Body of pancreas (tissue), 4 donors: Measurements from ENCODE around the gene BMP7. TPM values are rescaled to one million over a fixed set of nuclear protein-coding genes. Genes with fewer than 3 reads are reported as not detected.

Source experiments
- ATAC-seq: fragments of 150-250 bp; one replicate; pipeline ENCODE4 v1.9.1; 2016
- DNase-seq, 4 donors: peaks; one replicate each; pipeline ENCODE4 v3.0.0-alpha.2; 2019
- H3K27ac ChIP-seq, 4 donors: fragments of 200-600 bp; sonication (generic); 1 replicate in 3 of 4; 2 replicates in 1 of 4; pipeline versions ENCODE4 v1.5.1 to v1.6.1; 2016 to 2019; ENCODE audit warnings: mild to moderate bottlenecking in 1 of 4, mixed read lengths in 1 of 4, moderate library complexity in 1 of 4
- H3K27me3 ChIP-seq, 2 donors: fragments of 200-600 bp; sonication (generic); one replicate each; pipeline ENCODE4 v1.6.0; 2016; ENCODE audit warnings: mild to moderate bottlenecking in 1 of 2
- H3K36me3 ChIP-seq, 2 donors: fragments of 200-600 bp; sonication (generic); replicated peaks in 1 of 2; 2 replicates each; pipeline ENCODE4 v1.5.1; 2016; ENCODE audit warnings: low read depth in 2 of 2; ENCODE audit not compliant: insufficient read depth in 1 of 2
- H3K4me1 ChIP-seq: fragments of 200-600 bp; sonication (generic); one replicate; pipeline ENCODE4 v1.6.0; 2016
- H3K4me3 ChIP-seq, 2 donors: fragments of 200-600 bp; sonication (generic); 1 replicate in 1 of 2; 2 replicates in 1 of 2; pipeline ENCODE4 v1.5.1; 2016 to 2019
- H3K9me3 ChIP-seq, 3 donors: fragments of 200-600 bp; sonication (generic); 1 replicate in 2 of 3; 2 replicates in 1 of 3; pipeline ENCODE4 v1.5.1; 2016
- CTCF ChIP-seq, 7 experiments: fragments of 450-650 bp in 4 of 7; fragments of 200-600 bp in 3 of 7; sonication (generic) in 3 of 7; IDR thresholded peaks; one replicate each; pipeline ENCODE4 v1.5.1; 2016 to 2019; ENCODE audit warnings: antibody characterized with exemption in 7 of 7
- POLR2A ChIP-seq, 3 donors: fragments of 450-650 bp; IDR thresholded peaks; one replicate each; pipeline ENCODE4 v1.6.1; 2016; ENCODE audit warnings: antibody characterized with exemption in 3 of 3, mild to moderate bottlenecking in 2 of 3
- WGBS, 2 donors: methylation state at CpG; one replicate each; pipeline ENCODE4 v1.1.5; 2017; 5-methylcytosine and 5-hydroxymethylcytosine counted together
- intact Hi-C: fragments of 100-400 bp; cut with DNase I; formaldehyde crosslinking; loops from one replicate; pipeline ENCODE4 v1.15.1; 2023
- small RNA-seq: library from RNA; depleted of rRNA; stranded (forward); fragments of <200 nt; gene quantifications from one replicate; pipeline ENCODE3, GENCODE V24; 2016
- total RNA-seq, 2 donors: library from RNA; depleted of rRNA; stranded (reverse); fragments of >200 nt; gene quantifications; one replicate each; pipeline ENCODE4 v1.1.0, GENCODE V29; 2016

BMP7 gene
- total RNA-seq, 2 donors from 2014 or later, result 4.2 TPM; not detected in 1

DNA sequence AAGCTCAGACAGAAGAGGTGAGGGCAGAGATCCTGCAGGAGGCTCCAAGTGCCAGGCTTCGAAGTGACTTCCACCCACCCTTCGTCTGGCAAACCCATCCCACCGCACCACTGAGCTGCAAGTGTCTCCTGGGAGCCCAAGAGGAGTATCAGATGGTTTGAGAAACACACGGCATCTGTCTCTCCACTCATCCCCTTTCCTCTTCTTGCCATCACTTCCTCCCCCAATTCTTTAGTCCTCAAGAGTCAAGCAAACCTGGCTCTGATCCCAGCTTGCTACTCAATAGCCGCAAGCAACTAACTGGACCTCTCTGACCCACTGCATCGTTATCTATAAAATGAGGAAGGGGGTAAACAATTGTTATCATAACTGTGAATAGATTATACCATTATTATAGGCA lies 142.1 kb downstream of the BMP7 start:
- no peaks in the 10 kb centered on the region for H3K4me1 ChIP-seq
- intact Hi-C loops, result no loop called here
- H3K4me3 ChIP-seq, result no peak overlapping the region
- no peak overlapping the region for H3K27ac ChIP-seq
- whole genome bisulfite sequencing, 2 donors, result 64 to 70% methylated on average over 6 of the region's 6 CpGs
- H3K9me3 ChIP-seq, result peaks cover 0 to 5% (median 0%) of the 10 kb centered on the region in 3 donors
- H3K27me3 ChIP-seq, result no peaks in the 10 kb centered on the region
- DNase-seq (no peak), ATAC-seq (no peak)
- TF ChIP-seq CTCF (IDR thresholded peaks at IDR 0.05) (no peak), POLR2A (IDR thresholded peaks at IDR 0.05) (no peak)
- H3K36me3 ChIP-seq, result no peaks in the 10 kb centered on the region

DNA sequence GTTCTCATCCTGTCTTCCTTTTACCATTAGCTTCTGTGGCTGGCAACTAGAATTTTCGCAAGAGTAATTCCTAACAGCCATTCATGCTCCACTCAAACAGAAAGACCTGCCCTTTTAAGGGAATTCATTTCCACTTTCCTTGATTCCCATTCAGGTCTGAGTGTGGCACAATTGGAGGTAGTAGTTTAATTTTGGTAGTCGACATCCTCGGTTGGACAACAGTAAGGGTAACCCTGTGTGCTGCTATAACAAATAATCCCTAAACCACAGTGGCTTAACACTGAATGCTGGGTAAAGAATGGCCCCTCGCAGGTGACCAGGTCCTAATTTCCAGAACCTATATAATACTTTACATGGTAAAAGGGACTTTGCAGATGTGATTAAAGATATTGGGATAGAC lies 142.9 kb downstream of the BMP7 start:
- H3K36me3 ChIP-seq, result no peaks in the 10 kb centered on the region
- WGBS, 2 donors, result 74 to 90% methylated on average over 4 of the region's 4 CpGs
- ATAC-seq (no peak), DNase-seq (no peak)
- no peak overlapping the region for H3K27ac ChIP-seq
- TF ChIP-seq CTCF (IDR thresholded peaks at IDR 0.05) (no peak), POLR2A (IDR thresholded peaks at IDR 0.05) (no peak)
- intact Hi-C loops, result no loop called here
- no peaks in the 10 kb centered on the region for H3K27me3 ChIP-seq
- peaks cover 0 to 5% (median 0%) of the 10 kb centered on the region in 3 donors for H3K9me3 ChIP-seq
- no peak overlapping the region for H3K4me3 ChIP-seq
- no peaks in the 10 kb centered on the region for H3K4me1 ChIP-seq

- no peak for TF ChIP-seq CTCF (IDR thresholded peaks at IDR 0.05)
- no peak for TF ChIP-seq POLR2A (IDR thresholded peaks at IDR 0.05)
- H3K4me3 ChIP-seq, result no peak overlapping the region
- H3K27me3 ChIP-seq, result no peaks in the 10 kb centered on the region
- H3K9me3 ChIP-seq, result peaks cover 0 to 5% (median 0%) of the 10 kb centered on the region in 3 donors
- WGBS, 2 donors, result 64 to 68% methylated on average over 7 of the region's 7 CpGs
- H3K4me1 ChIP-seq, result no peaks in the 10 kb centered on the region
- intact Hi-C loops, result no loop called here
- ATAC-seq, result no peak
- no peak for DNase-seq
- no peak overlapping the region for H3K27ac ChIP-seq
- H3K36me3 ChIP-seq, result no peaks in the 10 kb centered on the region
Measured at GRCh38 chr20:57122536-57123489, 143.6 kb downstream of the BMP7 start.

DNA sequence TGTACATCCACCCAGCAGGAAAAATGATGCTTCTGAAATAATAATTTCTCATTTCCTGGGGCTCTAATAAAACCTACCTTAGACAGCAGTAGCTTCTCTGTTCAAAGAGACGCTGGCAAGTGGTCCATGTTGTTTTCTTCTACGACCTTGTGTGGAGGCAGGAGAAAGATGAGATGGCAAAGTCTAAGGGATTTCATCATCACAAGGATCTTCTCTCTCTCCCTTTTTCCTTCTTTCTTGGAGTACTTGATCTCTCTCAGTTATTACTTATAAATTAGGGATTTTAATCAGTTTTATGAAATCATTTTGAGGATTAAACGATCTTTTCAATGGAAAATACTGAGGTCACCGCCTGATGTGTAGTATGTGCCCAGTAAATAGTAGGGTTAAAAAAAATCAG lies 147.5 kb downstream of the BMP7 start:
- TF ChIP-seq CTCF (IDR thresholded peaks at IDR 0.05) (no peak), POLR2A (IDR thresholded peaks at IDR 0.05) (no peak)
- Histone ChIP-seq H3K4me3 (no peak overlapping the region), H3K27ac (no peak overlapping the region), H3K27me3 (no peaks in the 10 kb centered on the region), H3K9me3 (peaks cover 0 to 4% (median 0%) of the 10 kb centered on the region in 3 donors), H3K4me1 (no peaks in the 10 kb centered on the region), H3K36me3 (no peaks in the 10 kb centered on the region)
- DNase-seq (no peak), ATAC-seq (no peak)
- intact Hi-C loops, result no loop called here
- 79 to 85% methylated on average over 4 of the region's 4 CpGs for WGBS, 2 donors

Small RNA genes lying within 50 kb of the gene (small RNA-seq; reads per million reads assigned to genes)
- not detected for gene RF00019

Other genes with a start within 250 kb of the BMP7 start
- not detected for gene SPO11, start 63.2 kb upstream of the BMP7 start, total RNA-seq
- 1 to 10 TPM; 4.9 to 9.9 TPM for gene RAE1, start 84.6 kb upstream of the BMP7 start, total RNA-seq
- gene RBM38, start 124.8 kb upstream of the BMP7 start, total RNA-seq, result 10 to 100 TPM in 1 of 2 donors, 1 to 10 TPM in 1; 5.6 to 12.7 TPM